HPDE6-E6E7 (cell line): ENCODE results near the gene NOXO1.

ENCODE experiments used
- DNase-seq: peaks from one replicate; pipeline ENCODE4 v3.0.0; 2011; ENCODE audit warnings: missing footprints; ENCODE audit errors: extremely low spot score

NOXO1 gene

DNA sequence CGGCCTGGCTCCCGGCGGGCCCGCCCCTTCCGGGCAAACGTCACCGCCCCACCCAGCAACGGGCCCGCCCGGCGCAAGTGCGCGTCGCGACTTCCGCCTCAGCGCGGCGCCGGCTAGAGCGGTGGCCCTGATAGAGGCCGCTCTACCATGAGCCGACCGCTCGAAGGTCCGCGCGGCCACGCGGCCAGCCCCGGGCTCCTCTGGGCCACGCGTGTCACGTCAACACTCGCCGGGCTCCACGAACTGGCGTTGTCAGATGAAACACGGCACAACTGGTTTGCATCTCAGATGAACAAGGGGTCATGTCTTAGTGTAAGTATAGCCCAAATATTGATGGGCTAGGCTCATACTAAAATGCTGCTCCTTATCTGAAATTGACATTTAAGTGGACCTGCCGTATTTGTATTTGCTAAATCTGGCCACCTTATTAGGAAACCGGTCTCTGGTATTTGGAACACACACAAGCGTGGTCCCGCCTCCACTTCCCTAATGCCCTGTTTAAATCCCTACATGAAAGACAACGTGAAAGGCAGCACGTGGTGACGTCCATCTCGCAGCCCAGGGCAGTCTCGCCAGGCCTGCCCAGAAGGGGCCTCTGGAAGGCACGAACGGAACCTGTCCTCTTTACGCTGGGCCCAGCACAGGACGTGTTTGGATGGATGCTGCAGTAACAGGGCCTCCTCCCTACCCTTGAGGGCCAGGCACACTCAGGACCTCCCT lies 28.7 kb upstream of the NOXO1 start, which contains the start of gene ZNF598:
Gene ZNF598, minus strand, starts transcription at position 31 of the 720 bp plus-strand sequence.
- no peak for DNase-seq

DNA sequence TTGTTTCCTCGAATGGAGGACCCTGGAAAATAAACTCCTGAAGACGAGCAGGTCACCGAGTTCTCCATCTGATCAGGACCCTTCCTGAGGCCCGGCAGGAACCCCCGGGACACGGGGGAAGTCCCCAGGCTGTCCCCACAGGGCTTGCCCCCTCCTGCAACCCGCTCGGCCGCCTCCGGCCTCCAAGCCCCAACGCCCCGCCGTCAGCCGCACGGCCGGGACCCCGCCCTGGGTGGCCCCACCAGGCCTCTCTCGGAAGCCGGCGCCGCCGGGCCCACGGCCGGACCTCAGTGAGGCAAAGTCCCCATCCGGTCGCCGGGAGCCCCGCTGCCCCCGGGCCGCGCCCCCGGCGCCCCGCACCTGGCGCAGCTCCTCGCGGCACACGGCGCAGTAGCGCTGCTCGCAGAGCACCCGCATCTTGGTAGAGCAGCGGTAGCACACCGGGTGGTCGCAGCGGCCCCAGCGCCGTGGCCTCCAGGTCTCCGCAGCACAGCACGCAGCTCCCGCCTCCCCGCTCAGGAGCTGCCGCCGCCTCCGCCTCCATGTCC lies 28.0 kb upstream of the NOXO1 start:
- no peak for DNase-seq

DNA sequence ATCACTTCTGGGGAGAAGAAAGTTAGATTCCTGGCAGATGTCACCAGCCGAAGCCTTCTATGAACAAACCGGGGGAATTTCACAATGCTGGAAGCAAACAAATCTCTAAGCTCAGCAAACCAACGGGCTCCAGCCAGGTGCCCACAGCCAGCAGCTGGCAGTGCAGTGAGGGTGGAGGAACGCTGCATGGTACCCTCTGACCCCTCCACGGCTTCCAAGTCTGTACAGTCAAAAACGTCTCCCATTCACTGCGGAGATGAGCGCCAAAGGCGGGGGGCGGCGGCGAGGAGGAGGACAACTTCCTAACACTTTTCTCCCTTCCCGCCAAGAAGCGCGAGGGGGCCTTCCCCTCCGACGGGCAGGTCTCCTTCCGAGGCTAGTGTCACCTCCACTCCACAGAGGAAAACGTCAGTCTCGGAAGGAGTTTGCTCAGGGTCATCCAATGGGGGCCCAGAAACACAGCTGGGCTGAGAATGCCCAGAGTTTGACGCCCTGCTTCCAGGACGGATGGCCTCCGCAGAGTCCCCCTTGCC lies 27.4 kb upstream of the NOXO1 start:
- no peak for DNase-seq

DNA sequence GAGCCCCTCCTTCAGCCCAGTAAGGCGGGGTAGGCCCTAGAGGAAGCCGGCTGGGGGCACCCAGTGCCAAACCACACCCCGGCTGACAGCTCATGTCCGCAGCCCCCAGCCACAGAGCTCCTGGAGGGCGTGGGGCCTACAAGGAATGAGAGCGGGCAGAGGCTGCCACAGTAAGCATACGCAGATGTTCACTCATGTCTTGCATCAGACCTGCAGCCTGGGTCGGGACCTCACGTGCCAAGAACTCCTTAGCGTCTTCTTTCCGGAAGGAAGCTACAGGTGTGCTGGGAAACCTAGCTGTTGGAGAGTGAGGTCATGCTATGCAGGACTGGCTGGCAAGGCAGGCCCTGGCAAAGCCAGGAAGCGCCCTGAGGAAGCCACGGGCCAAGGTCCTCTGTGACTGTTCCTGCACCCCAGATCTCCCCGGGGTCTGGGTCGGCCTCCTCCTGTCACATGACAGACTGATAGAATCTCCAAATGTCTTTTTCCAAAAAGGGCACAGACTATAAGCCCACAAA lies 26.8 kb upstream of the NOXO1 start:
- DNase-seq, result peak; percentile 86

DNA sequence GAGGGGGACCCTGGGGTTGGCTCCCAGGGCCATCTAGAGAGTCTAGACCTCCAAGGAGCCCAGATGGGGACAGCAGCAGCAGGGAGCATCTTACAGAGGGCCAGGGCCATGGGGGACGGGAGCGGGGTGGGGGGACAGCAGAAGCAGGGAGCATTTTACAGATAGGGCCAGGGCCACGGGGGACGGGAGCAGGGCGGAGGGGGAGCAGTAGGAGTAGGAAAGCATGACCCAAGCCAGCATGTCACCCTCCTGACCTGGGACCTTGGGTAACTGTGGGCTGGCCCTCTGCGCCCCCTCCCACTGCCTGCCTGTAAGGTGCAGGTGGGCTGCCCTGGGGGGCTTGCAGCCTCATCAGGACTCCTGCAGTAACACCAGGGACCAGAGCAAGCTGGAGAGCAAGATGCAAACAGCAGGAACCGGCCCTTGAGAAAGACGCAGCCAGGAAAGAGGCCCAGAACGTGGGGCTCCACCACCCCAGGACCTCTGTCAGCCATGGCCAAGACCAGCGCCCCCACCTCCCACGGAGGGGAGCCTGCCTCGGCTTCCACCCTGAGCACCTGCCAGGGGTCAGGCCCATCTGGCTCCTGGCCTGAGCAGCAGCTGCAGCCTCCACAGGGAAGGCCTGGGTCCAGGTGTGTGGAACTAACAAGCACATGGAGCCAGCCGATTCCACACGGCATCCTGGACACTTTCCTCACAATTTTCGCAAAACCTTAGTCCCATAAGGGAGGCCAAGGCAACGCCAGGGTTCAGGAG lies 26.0 kb upstream of the NOXO1 start:
- no peak for DNase-seq

DNA sequence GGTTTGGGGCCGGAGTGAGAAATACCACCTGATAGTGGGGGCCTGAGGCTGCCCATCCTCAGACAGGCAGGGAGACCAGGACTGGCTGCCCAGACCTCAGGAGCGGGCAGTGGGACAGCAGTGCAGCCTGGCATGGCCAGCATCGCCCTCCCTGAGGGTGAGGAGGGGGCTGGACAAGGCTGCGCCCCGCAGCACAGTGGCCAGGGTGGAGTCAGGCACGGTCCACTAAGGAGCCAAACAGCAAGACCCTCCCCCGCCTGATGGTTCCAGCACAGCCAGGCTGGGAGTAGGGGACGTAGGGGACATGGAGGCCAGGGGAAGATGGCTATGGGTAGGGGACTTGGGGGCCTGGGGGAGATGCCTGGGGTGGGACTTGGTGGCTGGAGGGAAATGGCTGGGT lies 25.0 kb upstream of the NOXO1 start:
- DNase-seq, result no peak

DNA sequence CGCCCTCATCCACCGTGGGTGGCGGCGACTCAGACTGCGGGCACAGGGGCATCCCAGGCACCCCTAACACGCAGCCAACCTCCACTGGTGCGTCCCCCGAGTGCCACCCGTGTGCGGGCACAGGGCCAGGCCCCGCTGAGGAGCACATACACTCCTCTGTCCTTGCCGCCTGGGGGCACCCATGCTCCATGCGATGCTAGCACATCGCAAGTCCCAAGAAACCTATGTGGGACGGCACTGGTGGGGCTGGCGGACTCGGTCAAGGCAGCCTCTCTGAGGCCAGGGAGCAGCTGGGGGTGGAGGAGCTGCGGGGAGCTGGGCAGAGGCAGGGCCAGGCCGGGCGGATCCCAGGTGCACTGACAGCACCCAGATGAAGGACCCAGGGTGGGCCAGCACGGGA lies 24.4 kb upstream of the NOXO1 start:
- no peak for DNase-seq

DNA sequence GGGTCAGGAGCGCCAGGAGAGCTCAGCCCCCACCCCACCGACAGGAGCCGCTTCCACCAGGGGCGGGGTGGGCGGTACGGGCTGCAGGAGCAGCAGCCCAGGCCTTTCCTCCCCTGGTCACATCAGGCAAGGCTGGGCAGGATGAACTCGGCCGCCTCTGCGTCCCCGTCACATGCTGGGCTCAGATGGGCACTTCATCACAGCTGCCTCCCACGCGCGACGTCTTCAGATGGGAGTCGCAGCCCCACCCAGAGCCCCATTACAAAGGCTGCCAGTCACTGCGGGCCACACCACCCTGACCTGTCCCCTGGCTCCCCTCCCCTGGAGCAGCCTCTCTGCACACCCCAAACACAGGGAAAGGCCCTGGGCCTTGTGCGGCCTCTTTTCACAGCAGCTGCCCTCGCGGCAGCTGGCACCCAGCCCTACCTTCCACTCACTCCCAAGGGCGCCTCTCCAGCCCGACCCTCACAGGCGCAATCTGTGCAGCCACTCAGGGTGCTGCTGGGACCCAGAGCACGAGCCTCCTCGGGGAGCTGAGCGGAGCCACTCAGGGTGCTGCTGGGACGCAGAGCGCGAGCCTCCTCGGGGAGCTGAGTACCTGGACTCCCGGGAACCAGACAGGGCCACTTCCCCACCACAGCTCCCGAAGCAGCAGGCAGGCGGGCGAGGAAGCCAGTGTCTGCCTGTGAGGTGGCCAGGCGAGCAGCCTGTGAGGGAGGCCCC lies 23.7 kb upstream of the NOXO1 start:
- no peak for DNase-seq

DNA sequence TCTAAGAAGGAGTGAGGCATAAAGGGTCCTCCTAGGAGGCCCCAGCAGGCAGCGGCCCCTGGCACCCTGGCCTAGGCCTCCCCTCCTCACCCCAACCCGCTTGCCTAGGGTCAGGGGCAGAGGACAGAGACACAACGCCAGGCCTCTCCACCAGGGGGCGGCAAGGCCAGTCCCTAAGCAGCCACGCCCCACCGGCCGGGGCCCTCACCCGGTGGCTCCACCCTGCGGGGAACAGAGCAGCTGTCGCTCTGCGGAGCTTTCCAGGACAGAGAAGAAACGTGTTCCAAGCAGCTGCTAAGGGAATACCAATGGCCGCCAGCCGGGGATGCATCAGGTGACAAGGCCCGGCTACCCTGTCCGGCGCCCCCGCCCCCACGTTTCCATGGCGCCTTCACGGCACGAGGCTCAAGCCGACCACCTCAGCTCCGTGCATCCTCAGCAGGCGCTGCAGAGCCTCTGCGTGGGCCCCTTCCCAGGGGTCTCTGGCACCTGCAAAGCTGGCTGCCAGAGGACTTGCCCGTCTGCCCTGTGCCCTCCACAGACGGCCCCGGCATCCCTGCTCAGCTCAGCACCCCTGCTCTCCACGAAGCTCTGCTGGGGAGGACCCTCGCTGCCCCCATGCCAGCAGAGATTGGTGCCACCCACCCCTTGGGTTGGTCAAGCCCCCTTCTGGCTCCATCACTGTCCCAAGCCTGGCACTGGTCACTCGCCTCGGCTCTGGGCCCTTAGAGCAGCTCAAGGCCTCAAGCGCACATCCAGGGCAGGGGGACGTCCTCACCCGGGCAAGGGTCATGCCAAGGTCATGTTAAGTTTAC lies 22.8 kb upstream of the NOXO1 start:
- no peak for DNase-seq

DNA sequence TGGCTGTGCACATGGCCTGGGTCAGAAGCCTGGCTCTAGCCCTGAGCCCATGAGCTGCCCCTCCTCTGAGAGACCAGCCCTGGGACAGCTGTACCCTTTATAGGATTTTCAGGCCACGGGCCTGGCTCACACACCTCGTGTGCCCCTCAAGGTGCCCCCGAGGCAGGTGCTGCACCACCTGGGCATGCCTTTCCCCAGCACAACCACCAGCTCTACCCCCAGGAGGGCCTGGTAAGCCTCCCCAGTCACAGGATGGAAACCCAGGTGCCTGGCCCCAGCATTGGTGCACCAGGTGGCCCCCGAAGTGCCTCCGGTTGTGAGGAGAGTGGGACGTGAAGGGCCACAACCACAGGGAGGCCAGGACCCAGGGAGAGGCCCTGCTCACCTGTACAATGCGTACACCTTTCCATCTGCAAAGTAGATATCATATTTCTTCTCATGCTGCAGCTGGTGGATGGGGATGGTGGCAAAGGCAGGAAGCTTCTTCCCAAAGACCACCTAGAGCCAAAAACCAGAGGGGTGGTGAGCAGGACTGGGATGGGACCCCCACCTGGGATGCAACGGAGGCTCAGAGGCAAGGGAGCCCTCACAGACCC lies 22.1 kb upstream of the NOXO1 start:
- no peak for DNase-seq

DNA sequence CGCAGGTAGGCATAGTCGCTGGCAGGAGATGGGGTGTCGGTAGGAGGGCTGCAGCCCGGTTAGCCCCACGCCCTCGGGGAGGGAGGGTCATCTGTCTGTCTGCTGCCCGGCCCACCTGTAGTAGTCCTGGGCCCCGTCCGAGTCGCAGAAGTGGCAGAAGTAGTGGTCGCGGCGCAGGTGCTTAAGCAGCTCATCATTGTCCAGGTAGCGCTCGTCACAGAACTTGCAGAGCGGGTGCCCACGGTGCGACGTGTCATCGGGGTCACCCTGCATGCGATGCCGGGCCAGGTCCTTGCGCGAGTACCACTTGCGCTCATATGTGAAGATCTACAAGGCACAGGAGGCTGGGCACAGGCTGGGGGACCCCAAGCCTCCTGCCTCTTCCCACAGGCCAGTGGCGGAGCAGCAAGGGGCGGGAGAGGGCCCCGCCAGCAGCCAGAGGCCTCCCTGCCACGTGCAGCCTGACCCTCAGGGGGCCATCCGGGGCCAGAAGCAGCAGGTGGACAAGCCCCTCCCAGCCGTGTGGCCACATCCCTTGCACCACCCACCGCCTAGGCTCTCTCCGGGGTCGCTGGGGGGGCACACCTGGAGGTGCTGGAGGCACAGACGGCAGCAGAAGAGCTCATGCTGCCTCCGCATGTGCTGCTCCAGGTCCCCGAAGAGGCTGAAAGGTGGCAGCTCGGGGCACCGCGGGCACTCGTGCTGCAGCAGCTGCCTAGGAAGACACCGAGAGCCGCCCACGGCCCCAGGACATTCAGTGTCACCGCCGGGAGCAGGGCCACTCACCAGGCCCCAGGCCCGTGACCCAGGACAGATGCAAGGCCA lies 21.3 kb upstream of the NOXO1 start:
- DNase-seq, result no peak

DNA sequence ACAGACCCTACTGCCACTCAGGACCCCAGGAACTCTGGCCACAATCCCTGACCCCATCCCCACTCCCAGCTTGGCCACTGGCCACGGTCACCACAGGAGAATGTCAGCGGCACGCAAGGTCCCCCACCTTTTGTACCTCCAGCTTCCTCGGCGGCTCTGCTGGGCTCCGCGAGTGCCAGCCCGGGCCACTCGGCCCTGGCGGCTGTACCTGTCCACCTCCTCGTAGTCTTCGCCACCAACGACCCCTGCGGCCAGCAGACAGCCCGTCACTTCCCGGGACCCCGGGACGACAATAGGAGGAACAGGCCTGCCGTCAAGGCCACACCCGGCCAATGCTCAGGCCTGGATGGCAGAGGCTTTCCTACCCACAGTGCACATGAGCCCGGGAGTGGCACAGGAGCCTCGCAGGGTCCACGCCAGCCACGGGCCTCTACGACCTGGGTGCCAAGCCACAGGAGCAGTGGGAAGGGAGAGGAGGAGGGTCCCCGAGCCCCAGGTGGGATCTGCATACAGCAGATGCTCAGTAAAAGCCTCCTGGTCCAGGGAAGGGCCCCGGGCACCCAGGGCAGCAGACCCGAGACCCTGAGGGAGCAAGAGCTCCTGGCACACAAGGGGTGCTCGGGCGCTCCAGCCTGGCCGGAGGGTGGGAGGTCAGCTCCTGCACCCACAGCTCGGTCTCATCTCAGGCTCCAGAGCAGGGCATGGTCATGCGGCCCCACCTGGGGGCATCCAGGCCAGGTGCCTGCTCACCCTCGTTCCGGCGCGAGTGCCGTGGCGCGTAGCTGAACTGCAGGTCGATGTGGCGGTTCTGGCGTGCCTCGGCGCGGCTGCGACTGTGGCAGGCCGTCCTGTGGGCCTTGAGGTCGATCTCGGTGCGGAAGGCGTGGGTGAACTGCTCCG lies 20.4 kb upstream of the NOXO1 start:
- no peak for DNase-seq

DNA sequence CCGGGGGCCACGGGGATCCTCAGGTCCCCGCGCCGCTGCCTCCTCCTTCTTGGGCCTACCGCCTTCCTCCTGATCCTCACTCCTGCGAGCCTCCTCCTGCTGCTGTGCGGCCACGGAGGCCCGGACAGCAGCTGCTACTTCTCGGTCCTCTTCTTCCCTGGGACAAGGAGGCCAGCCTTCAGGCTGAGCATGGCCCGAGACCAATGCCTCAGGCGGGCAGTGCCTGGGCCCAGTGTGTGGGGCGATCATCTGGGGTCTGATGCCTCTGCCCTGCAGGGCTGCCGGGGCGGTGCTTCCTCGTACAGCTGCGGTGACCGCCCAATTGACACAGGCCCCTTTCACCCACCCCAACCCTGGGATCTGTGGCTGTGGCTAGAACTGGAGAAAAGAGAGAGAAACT lies 19.8 kb upstream of the NOXO1 start:
- no peak for DNase-seq

DNA sequence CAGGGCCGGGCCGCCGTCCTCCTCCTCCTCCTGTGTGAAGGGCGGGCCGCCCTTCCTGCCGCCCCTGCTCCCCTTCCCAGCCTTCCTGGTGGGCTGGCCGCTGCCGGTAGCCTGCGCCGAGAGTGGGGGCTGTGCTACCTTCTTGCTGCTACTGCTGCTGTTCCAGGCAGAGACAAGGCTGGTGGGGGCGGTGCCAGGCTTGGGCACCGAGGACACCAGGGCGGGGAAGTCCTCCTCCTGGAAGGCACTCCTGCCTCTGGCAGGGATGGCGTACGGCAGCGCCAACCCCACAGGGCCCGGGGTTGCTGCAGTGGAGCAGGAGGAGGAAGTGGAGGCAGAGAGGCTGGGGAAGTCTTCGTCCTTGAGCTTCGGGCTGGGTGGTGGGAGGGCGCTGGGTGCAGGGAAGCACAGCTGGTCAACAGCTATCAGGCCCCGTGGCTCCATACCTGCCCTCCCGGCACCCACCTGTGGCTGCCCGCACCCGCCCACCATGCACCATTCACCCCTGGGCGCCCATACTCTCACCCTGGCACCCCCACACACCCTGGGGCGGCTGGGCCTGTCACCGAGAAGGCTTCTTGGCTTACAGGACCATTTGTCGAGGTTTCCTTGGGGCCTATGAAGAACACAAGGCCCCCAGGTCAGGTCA lies 18.7 kb upstream of the NOXO1 start:
- DNase-seq, result no peak

DNA sequence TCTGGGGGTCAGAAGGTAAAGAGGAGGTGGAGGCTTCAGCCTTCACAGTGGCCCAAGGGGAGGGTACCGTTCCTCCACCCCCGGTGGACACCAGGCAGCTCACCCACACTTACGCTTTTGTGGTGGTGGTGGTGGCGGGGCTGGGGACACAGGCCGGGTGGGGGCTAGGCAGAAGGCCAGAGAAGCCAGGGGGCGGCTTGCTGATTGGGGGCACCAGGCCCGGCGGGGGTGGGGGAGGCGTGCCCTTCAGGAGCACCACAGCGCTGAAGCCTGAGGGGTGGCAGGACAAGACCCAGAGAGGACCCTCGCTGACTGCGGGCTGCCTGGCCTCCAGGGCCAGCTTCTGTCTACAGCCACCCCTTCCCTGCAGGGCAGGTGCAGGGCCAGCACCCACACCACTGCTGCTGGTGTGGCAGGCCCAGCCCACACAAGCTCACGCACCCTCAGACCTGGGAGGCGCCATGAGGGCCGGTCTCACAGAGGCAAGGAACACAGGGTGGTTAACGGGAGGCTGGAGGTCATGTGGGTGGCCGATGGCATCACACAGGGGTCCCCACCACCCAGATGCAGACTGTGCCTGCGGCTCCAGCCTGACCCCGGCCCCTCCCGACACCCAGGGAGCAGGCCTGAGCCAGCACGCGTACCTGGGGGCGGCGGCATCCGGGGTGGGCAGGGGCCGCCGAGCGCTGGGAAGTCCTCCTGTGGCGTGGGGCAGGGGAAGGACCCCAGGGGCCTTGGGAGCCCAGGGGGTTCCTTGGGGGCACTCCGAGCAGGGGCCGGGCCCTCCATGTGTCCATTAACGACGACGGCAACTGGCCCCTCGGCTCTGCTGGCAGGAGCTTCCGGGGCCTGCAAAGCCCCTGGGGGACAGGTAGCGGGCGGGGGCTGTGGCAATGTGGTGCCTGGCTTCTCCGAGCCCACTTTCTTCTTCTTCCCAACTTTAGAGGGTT lies 17.9 kb upstream of the NOXO1 start:
- DNase-seq, result no peak

DNA sequence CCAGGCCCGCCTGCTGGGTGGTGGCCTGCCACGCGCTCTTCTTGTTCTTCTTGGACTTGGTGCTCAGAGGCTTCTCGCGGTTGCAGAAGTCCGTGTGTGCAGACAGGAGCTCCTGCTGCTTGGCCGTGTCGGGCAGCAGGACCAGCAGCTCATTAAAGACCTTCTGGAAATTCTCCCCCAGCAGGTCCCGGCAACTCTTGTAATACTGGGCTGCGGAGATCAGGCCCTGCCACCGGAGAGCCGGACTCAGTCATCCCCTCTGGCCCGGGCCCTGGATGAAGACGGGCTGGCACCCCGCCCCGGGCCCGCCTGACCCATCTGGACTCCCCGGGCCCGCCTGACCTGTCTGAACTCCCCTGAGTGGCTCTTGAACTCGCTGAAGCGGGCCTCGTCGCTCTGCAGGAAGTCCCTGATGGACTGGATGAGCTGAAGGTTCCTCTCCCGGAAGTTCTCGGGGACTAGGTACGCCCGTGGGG lies 17.1 kb upstream of the NOXO1 start:
- DNase-seq, result no peak
